Mesenteric fat pad (tissue), 1 donor: ENCODE data around the gene SNAPC4. TPM values are rescaled to one million over a fixed set of nuclear protein-coding genes. Genes with fewer than 3 reads are reported as not detected.
"Not testable (repeated sequence)": the region's sequence is repeated elsewhere in the genome, so short reads cannot be mapped to it uniquely, and the experiment has no call there.

Source experiments
- DNase-seq: peaks from one replicate; pipeline ENCODE4 v3.0.0-alpha.2; 2020; ENCODE audit warnings: low spot score
- total RNA-seq: library from RNA; stranded (reverse); fragmentation: NEBNext Ultra II Directional; extraction: Animal tissue kit (Norgen Biotek cat#: 25700); gene quantifications from one replicate; pipeline ENCODE4 v1.2.1, GENCODE V29; 2021
- donor health status: DM: yes; HTN: yes; CAD: no.

SNAPC4 gene
- total RNA-seq, 1 donor from 2014 or later: 6.3 TPM

DNA sequence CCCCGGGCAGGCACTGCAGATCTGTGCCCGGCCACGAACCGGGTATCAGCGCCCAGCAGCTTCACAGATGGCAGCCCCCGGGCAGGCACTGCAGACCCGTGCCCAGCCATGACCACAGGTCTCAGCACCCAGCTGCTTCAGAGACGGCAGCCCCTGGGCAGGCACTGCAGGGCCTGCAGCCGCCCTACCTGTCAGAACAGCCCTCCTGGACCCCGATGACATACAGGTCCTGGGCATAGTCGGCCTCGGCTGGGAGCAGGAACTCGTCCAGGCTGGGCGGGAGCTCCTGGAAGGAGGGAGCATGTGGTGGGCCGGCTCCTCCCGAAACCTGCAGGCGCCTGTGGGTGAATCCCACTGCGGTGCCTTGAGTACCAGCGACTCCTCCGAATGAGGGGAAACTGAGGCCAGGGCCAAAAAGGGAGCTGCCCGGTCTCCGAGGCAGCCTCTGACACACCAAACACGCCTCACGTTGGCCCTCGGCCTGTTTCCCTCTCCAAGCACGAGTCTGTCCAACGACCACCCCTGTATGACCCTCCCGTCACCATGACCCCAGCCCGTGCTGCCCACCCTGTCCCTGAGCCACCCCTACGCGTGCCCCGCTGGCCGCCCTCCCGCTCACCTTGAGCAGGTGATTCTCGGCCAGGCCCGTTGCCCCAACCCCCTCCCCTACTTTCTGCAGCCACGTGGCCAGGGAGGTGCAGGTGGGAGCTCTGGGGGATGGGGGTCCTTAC, 34.0 kb upstream of the SNAPC4 start:
- no peak for DNase-seq

DNA sequence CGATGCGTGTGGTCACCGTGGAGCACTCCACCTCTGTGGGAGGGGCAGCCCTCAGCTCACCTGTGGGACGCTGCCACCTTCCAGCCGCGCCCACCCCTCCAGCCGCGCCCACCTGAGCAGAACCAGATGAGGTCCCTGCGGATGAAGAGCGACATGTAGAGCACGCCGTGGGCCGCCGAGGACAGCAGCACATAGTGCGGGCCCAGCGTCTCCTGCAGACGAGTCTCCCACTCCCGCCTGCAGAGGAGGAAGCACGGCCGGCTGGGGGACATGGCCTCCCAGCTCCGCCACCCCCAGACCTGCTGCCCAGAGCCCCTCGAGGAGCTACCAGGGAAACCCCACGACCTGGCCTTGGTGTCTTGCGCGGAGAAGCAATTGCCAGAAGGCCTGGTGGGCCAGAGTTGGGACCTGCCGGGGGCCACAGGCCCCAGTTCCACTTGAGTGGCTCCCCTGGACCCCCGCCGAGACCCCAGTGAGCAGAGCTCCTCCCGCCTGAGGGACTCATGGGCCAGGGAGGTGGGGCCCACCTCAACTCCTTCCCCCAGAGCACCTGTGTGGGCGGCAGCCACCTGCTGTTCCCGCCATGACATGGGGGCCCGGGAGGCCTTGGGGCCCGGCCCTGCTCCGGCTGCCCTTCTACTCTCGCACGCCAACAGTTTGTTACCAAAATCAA, 33.2 kb upstream of the SNAPC4 start:
- no peak for DNase-seq

DNA sequence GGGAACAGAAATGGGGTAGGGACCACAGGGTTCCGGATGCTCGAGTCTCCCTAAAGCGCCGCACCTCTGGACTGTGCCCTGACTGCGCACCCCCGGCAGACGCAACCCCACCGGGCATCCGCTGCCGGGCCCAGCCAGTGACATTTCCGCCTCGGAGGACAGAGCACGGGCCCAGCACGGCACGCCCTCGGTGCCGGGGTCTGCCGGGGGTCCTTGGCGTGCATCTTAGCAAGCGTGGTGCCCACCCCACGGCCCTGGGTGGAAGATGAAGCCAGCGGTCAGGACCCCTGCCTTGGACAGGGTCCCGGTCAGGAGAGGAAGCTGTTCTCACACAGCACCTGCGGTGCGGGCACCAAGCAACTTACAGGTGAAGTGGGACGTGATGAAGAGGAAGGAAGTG, 32.6 kb upstream of the SNAPC4 start:
- no peak for DNase-seq

DNA sequence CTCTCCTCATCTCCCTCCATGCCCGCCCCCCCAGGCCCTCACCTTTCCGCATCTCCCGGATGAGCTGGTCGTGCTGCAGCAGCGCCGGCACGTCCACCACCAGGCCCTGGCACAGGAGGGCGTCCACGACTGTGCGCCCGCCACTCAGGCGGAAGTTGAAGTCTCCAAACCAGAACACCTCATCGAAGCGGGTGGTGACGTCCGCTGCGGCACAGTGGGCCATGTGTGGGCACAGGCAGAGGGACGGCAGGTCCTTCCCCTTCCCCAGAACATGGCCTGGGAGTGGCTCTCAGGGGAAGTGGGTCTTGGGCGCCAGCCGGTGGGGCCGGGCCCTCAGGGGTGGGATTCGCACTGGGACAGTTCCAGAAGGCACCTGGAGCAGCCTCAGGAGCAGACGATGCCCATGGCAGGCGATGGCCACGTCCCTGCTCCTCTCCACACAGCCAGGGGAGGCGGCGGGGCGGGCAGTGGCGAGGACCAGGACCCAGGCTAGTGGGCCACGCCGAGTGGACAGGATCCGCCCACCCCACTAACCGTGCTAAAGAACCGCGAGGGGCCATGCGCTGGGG, 31.9 kb upstream of the SNAPC4 start:
- no peak for DNase-seq

DNA sequence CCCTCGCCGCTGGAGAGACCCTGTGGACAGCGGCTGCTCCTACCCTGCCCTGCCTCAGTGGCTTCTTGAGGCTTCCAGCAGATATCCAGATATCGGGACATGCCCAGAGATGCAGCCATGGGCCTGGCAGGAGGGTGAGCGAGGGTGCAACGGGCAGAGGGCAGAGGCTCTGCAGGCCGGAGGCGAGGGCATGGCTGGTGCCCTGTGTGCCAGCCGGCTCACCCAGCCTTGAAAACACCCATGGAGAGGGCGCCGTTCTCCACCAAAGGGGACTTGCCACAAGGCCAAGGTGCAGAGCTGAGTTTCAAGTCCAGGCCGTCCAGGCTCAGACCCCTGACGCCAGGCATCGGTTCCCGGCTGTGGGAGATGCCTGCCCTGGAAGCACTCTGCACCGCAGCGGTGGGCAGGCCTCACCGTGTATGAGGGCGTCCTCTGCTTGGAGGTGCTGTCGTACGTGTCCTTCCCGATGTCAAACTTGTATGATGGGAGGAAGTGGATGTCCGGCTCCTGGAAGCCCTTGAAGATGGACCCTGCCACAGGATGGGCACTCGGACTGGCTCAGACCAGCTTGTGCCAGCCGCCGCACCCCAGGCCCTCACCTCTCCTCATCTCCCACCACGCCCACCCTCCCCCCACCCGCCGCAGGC, 30.7 kb upstream of the SNAPC4 start:
- DNase-seq: no peak

DNA sequence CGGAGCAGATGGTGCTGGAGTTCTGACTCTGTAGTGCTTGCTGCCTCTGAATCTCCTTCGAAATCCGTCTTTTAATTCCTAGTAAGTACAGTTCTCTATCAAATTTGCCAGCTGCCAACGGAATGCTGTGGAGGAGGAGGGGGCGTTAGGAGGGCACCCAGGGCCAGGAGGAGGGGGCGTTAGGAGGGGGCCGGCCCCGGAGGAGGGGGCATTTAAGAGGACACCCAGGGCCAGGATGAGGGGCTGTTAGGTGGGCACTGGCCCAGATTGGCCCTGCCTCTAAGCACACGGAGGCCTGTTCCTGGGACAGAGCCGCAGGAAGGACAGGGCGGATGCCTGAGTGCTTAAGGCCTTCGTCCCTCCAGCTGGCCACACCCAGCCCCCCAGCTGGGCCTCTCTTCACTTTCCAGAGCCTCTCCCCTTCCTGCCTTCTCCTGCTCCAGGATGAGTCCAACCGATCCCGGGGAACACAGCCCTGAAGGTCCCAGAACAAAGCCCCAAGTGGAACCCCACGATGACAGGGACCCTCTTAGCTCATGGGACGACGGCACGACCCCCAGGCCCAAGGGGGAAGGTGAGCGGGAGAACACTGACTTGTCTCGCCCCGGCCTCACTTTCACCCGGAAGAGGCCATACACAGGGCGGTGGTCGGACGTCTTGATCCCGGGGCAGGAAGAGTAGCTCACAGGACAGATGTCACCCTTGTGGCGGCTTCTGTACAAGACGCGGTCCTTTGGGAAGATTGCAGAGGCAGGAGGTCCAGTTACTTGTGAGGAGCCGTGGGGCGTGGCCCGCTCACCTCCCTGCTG, 29.9 kb upstream of the SNAPC4 start:
- no peak for DNase-seq

DNA sequence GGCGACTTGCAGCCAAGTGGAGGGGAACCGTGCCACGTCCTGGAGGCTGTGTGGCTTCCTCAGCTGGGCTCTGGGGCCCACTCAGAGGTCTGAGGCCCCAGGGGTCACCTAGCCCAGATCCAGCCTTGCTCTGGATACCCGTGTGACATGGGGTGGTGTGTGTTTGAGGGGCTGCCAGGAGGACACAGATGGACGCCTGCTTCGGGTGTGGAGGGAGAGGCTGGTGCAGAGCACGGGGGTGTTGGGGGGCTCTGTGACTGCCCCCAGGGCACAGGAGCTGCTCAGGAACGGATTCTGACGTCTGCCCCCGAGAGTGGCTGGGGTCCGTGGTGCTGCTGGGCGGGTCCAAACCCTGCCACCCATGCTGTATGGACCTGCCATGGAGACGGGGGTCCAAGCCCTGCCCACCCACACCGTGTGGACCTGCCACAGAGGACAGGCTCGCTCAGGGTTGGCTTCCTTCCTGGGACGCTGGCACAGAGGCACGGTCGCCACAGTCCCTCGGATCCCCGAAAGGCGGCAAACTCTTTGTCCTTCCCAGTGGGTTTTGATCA, 29.2 kb upstream of the SNAPC4 start:
- no peak for DNase-seq

DNA sequence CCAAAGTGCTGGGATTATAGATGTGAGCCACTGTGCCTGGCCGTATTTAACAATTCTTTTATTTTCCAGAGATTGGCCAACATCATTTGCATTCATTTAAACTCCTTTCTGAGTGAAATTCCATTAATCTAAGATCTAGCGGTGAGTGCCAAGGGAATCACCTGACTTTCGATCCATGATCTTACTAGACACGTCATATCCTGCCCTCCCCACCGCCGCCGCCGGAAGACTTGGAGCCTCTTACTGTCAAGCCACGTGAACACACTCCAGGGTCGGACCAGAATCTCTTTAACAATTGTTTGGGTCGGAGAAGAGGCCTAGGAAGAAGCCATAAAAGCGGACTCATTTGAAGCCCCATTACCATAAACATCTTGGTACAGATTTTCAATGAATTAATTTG, 26.8 kb upstream of the SNAPC4 start:
- no peak for DNase-seq

DNA sequence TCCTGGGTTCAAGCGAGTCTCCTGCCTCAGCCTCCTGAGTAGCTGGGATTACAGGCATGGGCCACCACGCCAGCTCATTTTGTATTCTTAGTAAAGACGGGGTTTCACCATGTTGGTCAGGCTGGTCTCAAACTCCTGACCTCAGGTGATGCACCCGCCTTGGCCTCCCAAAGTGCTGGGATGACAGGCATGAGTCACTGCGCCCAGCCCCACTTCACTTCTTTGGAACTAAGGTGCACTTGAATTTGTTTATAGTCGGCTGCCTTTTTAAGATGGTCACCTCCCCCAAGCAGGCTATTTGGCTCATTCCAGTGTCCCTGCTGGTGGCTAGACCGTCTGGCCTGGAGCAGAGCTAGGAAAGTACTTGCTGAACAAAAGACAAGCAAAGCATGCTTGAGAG, 25.4 kb upstream of the SNAPC4 start:
- DNase-seq: not testable (repeated sequence)

DNA sequence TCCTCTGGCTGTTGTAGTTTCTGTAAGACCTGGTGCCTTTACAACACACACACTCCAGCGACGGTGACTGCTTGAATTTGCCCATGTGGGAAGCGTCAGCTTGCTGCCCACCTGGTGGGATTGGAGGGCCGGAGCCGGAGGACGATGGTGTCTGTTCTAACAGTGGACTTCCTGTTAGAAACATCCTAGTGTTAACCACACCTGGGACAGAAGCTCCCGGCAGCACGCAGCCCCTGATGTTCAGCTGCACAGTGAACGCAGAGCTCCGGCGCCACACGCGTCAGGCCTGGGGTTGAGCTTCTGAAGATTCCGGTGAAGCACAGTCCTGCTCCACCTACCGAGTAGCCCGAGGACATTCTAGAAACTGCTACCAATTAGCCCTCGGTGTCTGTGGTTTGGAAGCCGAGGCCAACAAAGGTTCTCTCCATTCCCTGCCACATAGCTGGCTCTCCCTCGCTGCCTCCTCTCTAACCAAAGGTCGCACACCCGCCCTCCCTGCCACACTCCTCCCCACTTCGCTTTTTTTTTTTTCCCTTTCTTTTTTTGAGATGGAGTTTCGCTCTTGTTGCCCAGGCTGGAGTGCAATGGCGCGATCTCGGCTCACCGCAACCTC, 24.9 kb upstream of the SNAPC4 start:
- no peak for DNase-seq

DNA sequence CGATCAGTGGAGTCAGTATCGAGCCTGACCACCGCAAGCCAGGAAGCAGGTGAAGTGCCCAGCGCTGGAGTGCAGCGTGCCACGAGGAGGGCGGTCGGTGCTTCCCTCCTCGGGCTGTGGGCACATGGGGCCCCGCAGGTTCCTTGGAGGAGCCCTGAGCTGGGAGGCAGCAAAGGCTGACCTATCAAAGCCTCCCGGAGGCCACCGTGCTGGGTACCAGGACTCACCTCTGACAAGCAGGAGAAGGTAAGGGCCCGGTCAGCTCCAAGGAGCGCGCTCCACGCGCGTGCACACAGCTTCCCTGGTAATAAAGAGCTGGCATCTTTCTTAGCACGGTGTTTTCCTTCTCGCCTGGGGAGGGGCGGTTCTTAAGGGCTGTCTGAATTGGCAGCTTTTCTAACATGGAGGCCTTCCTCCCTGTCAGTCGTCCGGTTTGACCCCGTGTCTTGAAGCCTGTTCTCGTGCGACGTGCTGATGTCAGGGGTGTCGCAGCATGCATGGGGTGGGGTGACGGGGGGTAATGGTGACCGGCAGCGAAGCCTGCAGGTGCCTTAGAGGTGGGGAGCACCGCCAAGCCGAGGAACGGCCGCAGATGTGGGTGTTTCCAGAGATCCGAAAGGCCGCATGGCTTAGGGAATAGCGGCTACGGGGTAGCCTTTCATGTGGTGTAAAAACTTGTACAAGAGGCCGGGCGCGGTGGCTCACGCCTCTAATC, 23.6 kb upstream of the SNAPC4 start:
- DNase-seq: no peak

DNA sequence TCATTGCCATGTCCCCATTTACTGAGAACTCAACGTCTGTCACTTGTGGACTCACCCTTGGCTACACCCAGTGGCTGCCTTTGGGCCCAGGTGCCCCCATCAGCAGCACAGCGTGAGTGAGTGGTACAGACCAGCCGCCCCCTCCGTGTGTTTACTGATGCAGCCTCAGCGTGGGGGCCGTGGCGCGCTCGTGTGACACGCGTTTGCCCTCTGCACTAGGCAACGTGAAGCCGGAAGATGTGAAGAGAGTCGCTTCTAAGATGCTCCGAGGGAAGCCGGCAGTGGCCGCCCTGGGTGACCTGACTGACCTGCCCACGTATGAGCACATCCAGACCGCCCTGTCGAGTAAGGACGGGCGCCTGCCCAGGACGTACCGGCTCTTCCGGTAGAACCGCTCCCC, 22.9 kb upstream of the SNAPC4 start:
- no peak for DNase-seq

DNA sequence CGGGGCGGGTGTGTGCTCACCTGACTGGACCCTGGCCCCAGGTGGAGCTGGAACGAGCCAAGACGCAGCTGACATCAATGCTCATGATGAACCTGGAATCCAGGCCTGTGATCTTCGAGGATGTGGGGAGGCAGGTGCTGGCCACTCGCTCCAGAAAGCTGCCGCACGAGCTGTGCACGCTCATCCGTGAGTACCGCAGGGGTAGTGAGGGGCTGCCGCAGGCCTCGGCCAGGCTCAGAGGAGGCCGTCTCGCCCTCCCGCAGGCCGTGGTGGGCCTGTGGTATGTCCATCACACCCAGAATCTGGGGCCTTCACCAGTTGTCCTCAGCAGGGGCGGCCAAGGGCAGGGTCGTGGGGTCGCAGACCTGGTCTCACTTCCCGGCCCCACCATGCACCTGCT, 21.8 kb upstream of the SNAPC4 start:
- no peak for DNase-seq

DNA sequence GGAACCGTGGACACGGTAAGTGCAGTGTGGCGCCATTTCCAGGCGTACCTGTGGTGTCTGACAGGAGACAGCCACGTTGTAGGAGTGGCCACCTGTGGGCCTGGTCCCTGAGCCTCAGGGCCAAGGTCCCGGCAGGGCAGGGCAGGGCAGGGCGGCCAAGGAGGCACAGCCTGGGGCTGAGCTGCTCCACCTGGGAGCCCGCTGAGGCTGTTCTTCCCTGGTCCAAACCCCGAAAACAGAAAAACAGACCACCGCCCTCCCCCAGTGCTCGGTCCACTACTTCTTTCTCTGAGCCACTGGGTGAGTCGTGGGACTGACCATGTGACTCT, 19.1 kb upstream of the SNAPC4 start:
- no peak for DNase-seq

DNA sequence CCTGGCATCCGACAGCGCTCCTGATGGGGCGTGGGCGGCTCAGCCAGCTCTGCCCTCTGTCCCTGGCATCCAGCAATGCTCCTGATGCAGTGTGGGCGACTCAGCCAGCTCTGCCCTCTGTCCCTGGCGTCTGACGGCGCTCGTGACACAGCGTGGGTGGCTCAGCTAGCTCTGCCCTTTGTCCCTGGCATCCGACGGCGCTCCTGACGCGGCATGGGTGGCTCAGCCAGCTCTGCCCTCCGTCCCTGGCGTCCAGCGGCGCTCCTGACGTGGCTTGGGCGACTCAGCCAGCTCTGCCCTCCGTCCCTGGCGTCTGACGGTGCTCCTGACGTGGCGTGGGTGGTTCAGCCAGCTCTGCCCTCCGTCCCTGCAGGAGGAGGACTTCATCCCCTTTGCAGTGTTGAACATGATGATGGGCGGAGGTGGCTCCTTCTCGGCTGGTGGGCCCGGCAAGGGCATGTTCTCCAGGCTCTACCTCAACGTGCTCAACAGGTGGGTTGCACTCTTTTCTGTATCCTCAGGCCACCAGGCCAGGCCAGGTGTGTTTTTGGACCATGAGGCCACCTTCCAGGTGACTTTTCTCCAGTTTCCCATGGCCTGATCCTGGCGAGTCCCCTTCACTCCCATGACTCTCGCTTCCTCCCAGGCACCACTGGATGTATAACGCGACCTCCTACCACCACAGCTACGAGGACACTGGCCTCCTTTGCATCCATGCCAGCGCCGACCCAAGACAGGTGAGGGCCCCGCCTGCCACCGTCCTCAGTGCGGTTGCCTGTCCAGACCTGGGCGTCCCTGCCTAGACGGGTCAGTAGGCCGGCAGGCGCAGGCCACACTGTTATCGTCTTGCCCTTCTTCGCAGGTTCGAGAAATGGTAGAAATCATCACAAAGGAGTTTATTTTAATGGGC, 18.5 kb upstream of the SNAPC4 start:
- no peak for DNase-seq

DNA sequence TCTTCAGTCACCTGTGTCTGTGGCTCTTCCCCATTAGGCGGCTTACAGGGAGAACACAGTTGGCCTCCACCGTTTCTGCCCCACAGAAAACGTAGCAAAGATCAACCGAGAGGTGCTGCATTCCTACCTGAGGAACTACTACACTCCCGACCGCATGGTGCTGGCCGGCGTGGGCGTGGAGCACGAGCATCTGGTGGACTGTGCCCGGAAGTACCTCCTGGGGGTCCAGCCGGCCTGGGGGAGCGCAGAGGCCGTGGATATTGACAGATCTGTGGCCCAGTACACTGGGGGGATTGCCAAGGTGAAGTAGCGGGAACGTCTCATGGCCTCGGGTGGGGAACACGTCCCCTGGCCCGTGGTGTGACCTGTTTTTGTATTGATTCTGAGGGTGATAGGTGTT, 16.9 kb upstream of the SNAPC4 start:
- DNase-seq: no peak

DNA sequence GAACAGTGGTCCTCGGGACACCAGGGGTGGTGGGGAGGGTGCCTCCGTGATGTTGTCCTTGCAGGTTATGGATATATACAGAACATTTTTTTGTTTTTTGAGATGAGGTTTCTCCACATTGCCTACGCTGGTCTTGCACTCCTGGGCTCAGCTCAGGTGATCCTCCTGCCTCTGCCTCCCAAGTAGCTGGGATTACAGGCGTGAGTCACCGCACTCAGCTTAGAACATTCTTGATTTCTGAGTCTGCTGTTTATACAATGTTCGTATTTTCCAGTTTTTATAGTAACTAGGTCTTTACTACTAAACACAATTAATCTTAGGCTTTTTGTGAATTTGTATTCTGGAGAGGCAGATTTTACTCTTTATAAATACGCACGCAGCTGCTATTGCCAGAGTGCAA, 16.5 kb upstream of the SNAPC4 start:
- DNase-seq: no peak

DNA sequence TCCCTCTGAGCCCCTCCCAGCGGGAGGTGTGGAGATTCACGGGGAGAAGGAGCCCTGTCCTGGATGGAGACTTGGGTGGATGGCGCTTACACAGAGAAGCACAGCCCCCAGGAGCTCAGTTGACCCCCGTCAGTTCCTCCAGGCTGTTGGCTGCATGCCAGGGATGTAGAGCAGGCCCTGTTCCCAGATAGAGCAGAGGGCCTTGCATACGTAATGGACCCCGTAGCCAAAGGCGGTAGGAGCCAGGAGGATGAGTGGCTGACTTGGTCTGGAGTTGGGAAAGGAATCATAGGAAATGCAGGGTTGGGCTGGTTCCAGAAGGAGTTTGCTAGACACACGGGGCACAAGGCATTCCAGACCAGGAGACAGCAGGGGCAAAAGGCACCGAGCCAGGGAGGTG, 13.0 kb upstream of the SNAPC4 start:
- no peak for DNase-seq

DNA sequence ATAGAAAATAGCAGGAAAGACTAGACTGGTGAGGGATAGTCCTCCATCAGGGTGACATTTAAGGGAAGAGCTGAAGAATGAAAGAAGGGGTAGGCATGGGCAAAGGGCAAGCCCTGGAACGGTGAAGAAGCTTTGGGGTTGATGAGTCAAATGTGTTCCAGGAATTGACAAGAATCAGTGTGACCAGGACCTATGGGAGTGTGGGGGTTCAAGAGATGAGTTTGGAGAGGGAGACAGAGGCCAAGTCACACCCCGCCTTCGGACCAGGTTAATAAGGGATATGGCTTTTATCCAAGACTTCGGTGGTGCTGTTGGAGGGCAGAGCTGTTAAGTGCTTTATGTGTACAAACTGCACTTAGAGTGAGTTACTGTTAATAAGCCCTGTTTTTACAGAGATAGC, 11.4 kb upstream of the SNAPC4 start:
- DNase-seq: no peak
